ENCODE measurements around the gene FXYD3. TPM values are rescaled to one million over a fixed set of nuclear protein-coding genes. Genes with fewer than 3 reads are reported as not detected.

Gene FXYD3
- total RNA-seq, 3 donors from 2014 or later = 1,086 to 3,973 (median 3,185) TPM

- intact Hi-C loops (cut with DNase I, micrococcal nuclease) = no loop called here
- TF ChIP-seq, protein P1, sequence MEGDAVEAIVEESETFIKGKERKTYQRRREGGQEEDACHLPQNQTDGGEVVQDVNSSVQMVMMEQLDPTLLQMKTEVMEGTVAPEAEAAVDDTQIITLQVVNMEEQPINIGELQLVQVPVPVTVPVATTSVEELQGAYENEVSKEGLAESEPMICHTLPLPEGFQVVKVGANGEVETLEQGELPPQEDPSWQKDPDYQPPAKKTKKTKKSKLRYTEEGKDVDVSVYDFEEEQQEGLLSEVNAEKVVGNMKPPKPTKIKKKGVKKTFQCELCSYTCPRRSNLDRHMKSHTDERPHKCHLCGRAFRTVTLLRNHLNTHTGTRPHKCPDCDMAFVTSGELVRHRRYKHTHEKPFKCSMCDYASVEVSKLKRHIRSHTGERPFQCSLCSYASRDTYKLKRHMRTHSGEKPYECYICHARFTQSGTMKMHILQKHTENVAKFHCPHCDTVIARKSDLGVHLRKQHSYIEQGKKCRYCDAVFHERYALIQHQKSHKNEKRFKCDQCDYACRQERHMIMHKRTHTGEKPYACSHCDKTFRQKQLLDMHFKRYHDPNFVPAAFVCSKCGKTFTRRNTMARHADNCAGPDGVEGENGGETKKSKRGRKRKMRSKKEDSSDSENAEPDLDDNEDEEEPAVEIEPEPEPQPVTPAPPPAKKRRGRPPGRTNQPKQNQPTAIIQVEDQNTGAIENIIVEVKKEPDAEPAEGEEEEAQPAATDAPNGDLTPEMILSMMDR (IDR thresholded peaks at IDR 0.05) = no peak
- no peaks in the 10 kb centered on the region for H3K4me1 ChIP-seq (ENCODE audit: low read depth)
- no peak for ATAC-seq
- DNase-seq = no peak
- no peak overlapping the region for H3K4me3 ChIP-seq
- H3K36me3 ChIP-seq (ENCODE audit: low read depth) = no peaks in the 10 kb centered on the region
- H3K9me3 ChIP-seq = peaks cover 7% of the 10 kb centered on the region
Observed at GRCh38 chr19:35160629-35161433, 45.2 kb downstream of the FXYD3 start.

DNA sequence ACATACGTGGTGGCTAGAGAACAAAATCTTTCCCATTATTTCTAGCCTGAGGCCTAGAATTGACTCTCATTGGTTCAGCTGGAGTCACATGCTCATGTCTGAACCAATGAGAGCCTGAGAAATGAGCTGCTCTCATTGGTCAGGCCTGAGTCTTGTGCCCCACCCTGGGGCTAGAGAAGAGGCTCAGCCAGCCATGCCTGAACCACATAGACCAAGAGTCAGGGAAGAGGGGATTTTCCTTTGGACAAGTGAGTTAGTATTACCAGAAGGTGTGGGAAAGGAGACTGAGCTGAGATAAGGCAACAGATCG is 45.8 kb downstream of the FXYD3 start:
- no peaks in the 10 kb centered on the region for H3K4me1 ChIP-seq (ENCODE audit: low read depth)
- intact Hi-C loops (cut with DNase I, micrococcal nuclease) = no loop called here
- no peak for ATAC-seq
- no peak overlapping the region for H3K4me3 ChIP-seq
- peaks cover 11% of the 10 kb centered on the region for H3K9me3 ChIP-seq
- TF ChIP-seq, protein P1 (IDR thresholded peaks at IDR 0.05) = no peak
- DNase-seq = no peak
- no peaks in the 10 kb centered on the region for H3K36me3 ChIP-seq (ENCODE audit: low read depth)

- intact Hi-C loops (cut with DNase I, micrococcal nuclease) = no loop called here
- DNase-seq (no peak), ATAC-seq (no peak)
- H3K9me3 ChIP-seq = peaks cover 14% of the 10 kb centered on the region
- no peak overlapping the region for H3K4me3 ChIP-seq
- no peaks in the 10 kb centered on the region for H3K4me1 ChIP-seq (ENCODE audit: low read depth)
- TF ChIP-seq, protein P1 (IDR thresholded peaks at IDR 0.05) = no peak
- H3K36me3 ChIP-seq (ENCODE audit: low read depth) = no peaks in the 10 kb centered on the region
Observed at GRCh38 chr19:35162471-35163326, 47.1 kb downstream of the FXYD3 start.

GRCh38 chr19:35164418-35164817 is 48.8 kb downstream of the FXYD3 start:
- TF ChIP-seq, protein P1 (IDR thresholded peaks at IDR 0.05) = no peak
- no peak for ATAC-seq
- intact Hi-C loops (cut with DNase I, micrococcal nuclease) = no loop called here
- H3K9me3 ChIP-seq = peaks cover 14% of the 10 kb centered on the region
- no peak overlapping the region for H3K4me3 ChIP-seq
- no peak for DNase-seq
- H3K4me1 ChIP-seq (ENCODE audit: low read depth) = no peaks in the 10 kb centered on the region
- no peaks in the 10 kb centered on the region for H3K36me3 ChIP-seq (ENCODE audit: low read depth)

DNA sequence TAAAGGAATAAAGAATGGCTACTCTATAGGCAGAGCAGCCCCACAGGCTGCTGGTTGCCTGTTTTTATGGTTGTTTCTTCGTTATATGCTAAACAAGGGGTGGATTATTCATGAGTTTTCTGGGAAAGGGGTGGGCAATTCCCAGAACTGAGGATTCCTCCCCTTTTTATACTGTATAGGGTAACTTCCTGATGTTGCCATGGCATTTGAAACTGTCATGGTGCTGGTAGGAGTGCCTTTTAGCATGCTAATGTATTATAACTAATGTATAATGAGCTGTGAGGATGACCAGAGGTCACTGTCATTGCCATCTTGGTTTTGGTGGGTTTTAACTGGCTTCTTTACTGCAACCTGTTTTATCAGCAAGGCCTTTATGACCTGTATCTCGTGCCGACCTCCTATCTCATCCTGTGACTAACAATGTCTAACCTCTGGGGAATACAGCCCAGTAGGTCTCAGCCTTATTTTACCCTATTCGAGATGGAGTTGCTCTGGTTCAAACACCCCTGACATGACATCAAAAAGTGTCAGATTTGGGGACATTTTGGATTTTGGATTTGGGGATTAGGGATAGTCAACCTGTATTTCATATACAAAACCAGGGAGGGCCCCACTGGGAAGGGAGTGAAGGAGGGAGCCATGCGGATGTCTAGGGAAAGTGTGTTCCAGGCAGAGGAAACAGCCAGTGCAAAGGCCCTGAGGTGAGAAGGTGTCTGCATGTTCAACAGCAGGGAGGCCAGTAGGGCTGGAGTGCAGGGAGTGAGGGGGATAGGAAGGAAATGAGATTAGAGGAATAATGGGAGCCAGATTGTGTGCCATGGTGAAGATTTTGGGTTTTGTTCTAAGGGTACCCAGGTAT is 49.8 kb downstream of the FXYD3 start:
- intact Hi-C loops (cut with DNase I, micrococcal nuclease) = no loop called here
- H3K4me3 ChIP-seq = no peak overlapping the region
- no peaks in the 10 kb centered on the region for H3K36me3 ChIP-seq (ENCODE audit: low read depth)
- TF ChIP-seq, protein P1 (IDR thresholded peaks at IDR 0.05) = no peak
- DNase-seq = no peak
- ATAC-seq = no peak
- peaks cover 14% of the 10 kb centered on the region for H3K9me3 ChIP-seq
- H3K4me1 ChIP-seq (ENCODE audit: low read depth) = no peaks in the 10 kb centered on the region

Measured in mucosa of descending colon (tissue), 3 donors.